Loucy (cell line): Measurements from ENCODE around the gene TMEM267.
"Not testable (repeated sequence)": the region's sequence is repeated elsewhere in the genome, so short reads cannot be mapped to it uniquely, and the experiment has no call there.

Experiments
- EZH2phosphoT487 ChIP-seq: fragments of 200-600 bp; IDR thresholded peaks from 2 replicates; pipeline ENCODE4 v1.6.1; 2018; ENCODE audit warnings: antibody characterized with exemption, mild to moderate bottlenecking, moderate library complexity, borderline replicate concordance
- TF ChIP-seq, protein P1 (sequence below): fragments of 200-600 bp; sonication (generic); conservative IDR thresholded peaks from 2 replicates; pipeline ENCODE4 v1.5.1; 2014; ENCODE audit warnings: mild to moderate bottlenecking, antibody characterized with exemption, low read length

DNA sequence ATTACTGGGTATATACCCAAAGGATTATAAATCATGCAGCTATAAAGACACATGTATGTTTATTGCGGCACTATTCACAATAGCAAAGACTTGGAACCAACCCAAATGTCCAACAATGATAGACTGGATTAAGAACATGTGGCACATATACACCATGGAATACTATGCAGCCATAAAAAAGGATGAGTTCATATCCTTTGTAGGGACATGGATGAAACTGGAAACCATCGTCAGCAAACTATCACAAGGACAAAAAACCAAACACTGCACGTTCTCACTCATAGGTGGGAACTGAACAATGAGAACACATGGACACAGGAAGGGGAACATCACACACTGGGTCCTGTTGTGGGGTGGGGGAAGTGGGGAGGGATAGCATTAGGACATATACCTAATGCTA lies 18.2 kb downstream of the TMEM267 start:
- TF ChIP-seq, protein P1, sequence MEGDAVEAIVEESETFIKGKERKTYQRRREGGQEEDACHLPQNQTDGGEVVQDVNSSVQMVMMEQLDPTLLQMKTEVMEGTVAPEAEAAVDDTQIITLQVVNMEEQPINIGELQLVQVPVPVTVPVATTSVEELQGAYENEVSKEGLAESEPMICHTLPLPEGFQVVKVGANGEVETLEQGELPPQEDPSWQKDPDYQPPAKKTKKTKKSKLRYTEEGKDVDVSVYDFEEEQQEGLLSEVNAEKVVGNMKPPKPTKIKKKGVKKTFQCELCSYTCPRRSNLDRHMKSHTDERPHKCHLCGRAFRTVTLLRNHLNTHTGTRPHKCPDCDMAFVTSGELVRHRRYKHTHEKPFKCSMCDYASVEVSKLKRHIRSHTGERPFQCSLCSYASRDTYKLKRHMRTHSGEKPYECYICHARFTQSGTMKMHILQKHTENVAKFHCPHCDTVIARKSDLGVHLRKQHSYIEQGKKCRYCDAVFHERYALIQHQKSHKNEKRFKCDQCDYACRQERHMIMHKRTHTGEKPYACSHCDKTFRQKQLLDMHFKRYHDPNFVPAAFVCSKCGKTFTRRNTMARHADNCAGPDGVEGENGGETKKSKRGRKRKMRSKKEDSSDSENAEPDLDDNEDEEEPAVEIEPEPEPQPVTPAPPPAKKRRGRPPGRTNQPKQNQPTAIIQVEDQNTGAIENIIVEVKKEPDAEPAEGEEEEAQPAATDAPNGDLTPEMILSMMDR, result not testable (repeated sequence)
- not testable (repeated sequence) for TF ChIP-seq EZH2phosphoT487
